T-helper 2 cell treated with Interferon-gamma antibody and Interleukin-4, amounts not matched to agents 5 μg/mL and 100 μg/mL, for 36 hours (primary cell): ENCODE data around the gene CT45A10.
"Not testable (repeated sequence)": the region's sequence is repeated elsewhere in the genome, so short reads cannot be mapped to it uniquely, and the experiment has no call there.

Experiments used
- DNase-seq: peaks from one replicate; pipeline ENCODE4 v3.0.0; 2021; ENCODE audit warnings: low spot score
- H3K27ac Mint-ChIP-seq: one replicate; pipeline ENCODE4 v1.8.0; 2021; ENCODE audit warnings: mild to moderate bottlenecking, mixed read lengths
- H3K27me3 Mint-ChIP-seq: one replicate; pipeline ENCODE4 v1.8.0; 2021; ENCODE audit warnings: low read depth, mixed read lengths
- H3K36me3 Mint-ChIP-seq: one replicate; pipeline ENCODE4 v1.8.0; 2021; ENCODE audit warnings: low read depth, mixed read lengths
- H3K4me1 Mint-ChIP-seq: one replicate; pipeline ENCODE4 v1.8.0; 2021; ENCODE audit warnings: low read depth, mixed read lengths
- H3K4me3 Mint-ChIP-seq: one replicate; pipeline ENCODE4 v1.8.0; 2022; ENCODE audit warnings: mild to moderate bottlenecking, moderate library complexity, mixed read lengths
- H3K9me3 Mint-ChIP-seq: one replicate; pipeline ENCODE4 v1.8.0; 2021; ENCODE audit warnings: mixed read lengths

The CT45A10 gene

DNA sequence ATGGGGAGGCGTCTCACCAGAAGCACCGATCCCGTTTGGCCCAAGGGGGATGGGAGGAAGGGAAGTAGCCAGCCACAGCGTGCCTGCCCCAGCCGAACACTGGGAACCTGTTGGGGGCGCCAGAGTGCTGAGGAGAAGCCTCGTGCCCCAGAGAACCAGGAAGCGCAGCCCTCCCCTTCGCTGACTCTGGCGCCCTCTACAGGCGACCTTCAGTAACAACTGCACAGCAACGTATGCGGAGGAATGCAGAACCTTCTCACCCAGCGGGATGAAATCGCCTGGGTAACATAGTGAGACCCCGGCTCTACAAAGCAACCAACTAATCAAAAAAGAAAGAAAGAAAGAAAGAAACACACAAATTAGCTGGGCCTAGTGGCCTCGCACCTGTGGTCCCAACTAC, 56.1 kb downstream of the CT45A10 start, which contains the start of gene CT45A7:
Gene CT45A7 (minus strand): TSS at position 101 of the 400 bp plus-strand sequence. CDS start 3,747 bp downstream, outside the sequence.
- H3K4me3 Mint-ChIP-seq, H3K4me1 Mint-ChIP-seq, DNase-seq, H3K9me3 Mint-ChIP-seq, H3K27ac Mint-ChIP-seq, H3K36me3 Mint-ChIP-seq, H3K27me3 Mint-ChIP-seq: not testable (repeated sequence)
